Prostate gland (tissue), 2 donors: ENCODE measurements around the gene PPP2R2B. TPM values are rescaled to one million over a fixed set of nuclear protein-coding genes. Genes with fewer than 3 reads are reported as not detected.

Experiments
- DNase-seq: peaks from one replicate; pipeline ENCODE4 v3.0.0-alpha.2; 2019; ENCODE audit warnings: low spot score
- H3K27ac ChIP-seq, 2 donors: fragments of 200-600 bp; sonication (generic); 2 replicates each; pipeline ENCODE4 v1.5.1; 2017 to 2019
- H3K27me3 ChIP-seq: fragments of 200-600 bp; sonication (generic); replicated peaks from 2 replicates; pipeline ENCODE4 v1.5.1; 2019; ENCODE audit not compliant: insufficient read depth
- H3K36me3 ChIP-seq, 2 donors: fragments of 200-600 bp; sonication (generic); 1 replicate in 1 of 2; 2 replicates in 1 of 2; pipeline versions ENCODE4 v1.5.1 to v1.8.1; 2017 to 2019
- H3K4me1 ChIP-seq: fragments of 200-600 bp; sonication (generic); replicated peaks from 2 replicates; pipeline ENCODE4 v1.5.1; 2019
- H3K4me3 ChIP-seq, 2 donors: fragments of 200-600 bp; sonication (generic); 2 replicates each; pipeline ENCODE4 v1.5.1; 2017 to 2019
- H3K9me3 ChIP-seq: fragments of 200-600 bp; sonication (generic); 2 replicates; pipeline ENCODE4 v1.5.1; 2017
- CTCF ChIP-seq, 4 experiments: fragments of 200-600 bp in 2 of 4; fragments of 450-650 bp in 2 of 4; sonication (generic) in 2 of 4; IDR thresholded peaks; 1 replicate in 3 of 4; 2 replicates in 1 of 4; pipeline ENCODE4 v1.5.1; 2016 to 2019; ENCODE audit warnings: antibody characterized with exemption in 4 of 4, mild to moderate bottlenecking in 2 of 4, moderate library complexity in 2 of 4
- POLR2A ChIP-seq: fragments of 450-650 bp; IDR thresholded peaks from one replicate; pipeline ENCODE4 v1.6.1; 2016; ENCODE audit warnings: antibody characterized with exemption, mild to moderate bottlenecking
- POLR2AphosphoS5 ChIP-seq: sonication (generic); formaldehyde crosslinking; IDR thresholded peaks from one replicate; pipeline ENCODE4 v1.6.1; 2017; ENCODE audit warnings: antibody characterized with exemption
- WGBS: methylation state at CpG from one replicate; pipeline ENCODE4 v1.1.5; 2018; 5-methylcytosine and 5-hydroxymethylcytosine counted together
- intact Hi-C: fragments of 100-400 bp; cut with DNase I; formaldehyde crosslinking; loops from one replicate; pipeline ENCODE4 v1.14.2; 2022
- total RNA-seq, 2 donors: library from RNA; depleted of rRNA; stranded (reverse); fragments of >200 nt; gene quantifications; one replicate each; pipeline ENCODE4 v1.1.0, GENCODE V29; 2016

PPP2R2B gene
- total RNA-seq, 2 donors from 2014 or later: 0.68 to 2.6 TPM

GRCh38 chr5:146703499-146703898 is 175.1 kb downstream of the PPP2R2B start:
- no peak for TF ChIP-seq CTCF (IDR thresholded peaks at IDR 0.05)
- no peak for TF ChIP-seq POLR2A
- TF ChIP-seq POLR2AphosphoS5: no peak
- intact Hi-C loops: no loop called here
- DNase-seq: no peak
- H3K4me3 ChIP-seq: no peak overlapping the region
- no peaks in the 10 kb centered on the region for H3K9me3 ChIP-seq
- H3K27me3 ChIP-seq: no peaks in the 10 kb centered on the region
- no peaks in the 10 kb centered on the region for H3K36me3 ChIP-seq
- H3K27ac ChIP-seq: no peak overlapping the region
- H3K4me1 ChIP-seq: no peaks in the 10 kb centered on the region

- Histone ChIP-seq H3K4me1 (no peaks in the 10 kb centered on the region), H3K9me3 (no peaks in the 10 kb centered on the region), H3K27me3 (no peaks in the 10 kb centered on the region), H3K36me3 (no peaks in the 10 kb centered on the region), H3K27ac (no peak overlapping the region), H3K4me3 (no peak overlapping the region)
- WGBS: 71% methylated on average over 6 of the region's 6 CpGs
- TF ChIP-seq CTCF (IDR thresholded peaks at IDR 0.05) (no peak), POLR2A (no peak), POLR2AphosphoS5 (no peak)
- no peak for DNase-seq
- intact Hi-C loops: no loop called here
Observed at GRCh38 chr5:146699664-146700418, 178.7 kb downstream of the PPP2R2B start.

- H3K9me3 ChIP-seq: no peaks in the 10 kb centered on the region
- no peaks in the 10 kb centered on the region for H3K27me3 ChIP-seq
- H3K36me3 ChIP-seq: no peaks in the 10 kb centered on the region
- H3K27ac ChIP-seq: no peak overlapping the region
- DNase-seq: no peak
- H3K4me3 ChIP-seq: no peak overlapping the region
- intact Hi-C loops: no loop called here
- H3K4me1 ChIP-seq: no peaks in the 10 kb centered on the region
- 58% methylated on average over 3 of the region's 3 CpGs for WGBS
- no peak for TF ChIP-seq CTCF (IDR thresholded peaks at IDR 0.05)
Observed at GRCh38 chr5:146699138-146699537, 179.4 kb downstream of the PPP2R2B start.

- H3K27ac ChIP-seq: no peak overlapping the region
- H3K36me3 ChIP-seq: no peaks in the 10 kb centered on the region
- DNase-seq: no peak
- H3K9me3 ChIP-seq: no peaks in the 10 kb centered on the region
- H3K4me1 ChIP-seq: no peaks in the 10 kb centered on the region
- no peak overlapping the region for H3K4me3 ChIP-seq
- TF ChIP-seq CTCF (IDR thresholded peaks at IDR 0.05): no peak
- no peak for TF ChIP-seq POLR2AphosphoS5
- TF ChIP-seq POLR2A: no peak
- intact Hi-C loops: no loop called here
- H3K27me3 ChIP-seq: no peaks in the 10 kb centered on the region
- 91% methylated on average over 1 of the region's 1 CpG for WGBS
Observed at GRCh38 chr5:146698651-146699050, 179.9 kb downstream of the PPP2R2B start.

- DNase-seq: no peak
Observed at GRCh38 chr5:146697211-146697610, 181.3 kb downstream of the PPP2R2B start.

More at GRCh38 chr5:146697211-146697610, 181.3 kb downstream of the PPP2R2B start:
- no peaks in the 10 kb centered on the region for H3K27me3 ChIP-seq
- H3K4me3 ChIP-seq: no peak overlapping the region
- no peaks in the 10 kb centered on the region for H3K36me3 ChIP-seq
- no peaks in the 10 kb centered on the region for H3K9me3 ChIP-seq
- no peak overlapping the region for H3K27ac ChIP-seq
- no peak for TF ChIP-seq POLR2A
- no peak for TF ChIP-seq POLR2AphosphoS5
- no peak for TF ChIP-seq CTCF (IDR thresholded peaks at IDR 0.05)
- no peaks in the 10 kb centered on the region for H3K4me1 ChIP-seq
- intact Hi-C loops: no loop called here
